G401.6 (cell line): ENCODE results near the gene AGBL3.

Experiments used
- FAIRE-seq: peaks from 2 replicates; lab custom pipeline; 2012; peaks lifted over from hg19 to GRCh38; lab: Jason Lieb, UNC

AGBL3 gene

DNA sequence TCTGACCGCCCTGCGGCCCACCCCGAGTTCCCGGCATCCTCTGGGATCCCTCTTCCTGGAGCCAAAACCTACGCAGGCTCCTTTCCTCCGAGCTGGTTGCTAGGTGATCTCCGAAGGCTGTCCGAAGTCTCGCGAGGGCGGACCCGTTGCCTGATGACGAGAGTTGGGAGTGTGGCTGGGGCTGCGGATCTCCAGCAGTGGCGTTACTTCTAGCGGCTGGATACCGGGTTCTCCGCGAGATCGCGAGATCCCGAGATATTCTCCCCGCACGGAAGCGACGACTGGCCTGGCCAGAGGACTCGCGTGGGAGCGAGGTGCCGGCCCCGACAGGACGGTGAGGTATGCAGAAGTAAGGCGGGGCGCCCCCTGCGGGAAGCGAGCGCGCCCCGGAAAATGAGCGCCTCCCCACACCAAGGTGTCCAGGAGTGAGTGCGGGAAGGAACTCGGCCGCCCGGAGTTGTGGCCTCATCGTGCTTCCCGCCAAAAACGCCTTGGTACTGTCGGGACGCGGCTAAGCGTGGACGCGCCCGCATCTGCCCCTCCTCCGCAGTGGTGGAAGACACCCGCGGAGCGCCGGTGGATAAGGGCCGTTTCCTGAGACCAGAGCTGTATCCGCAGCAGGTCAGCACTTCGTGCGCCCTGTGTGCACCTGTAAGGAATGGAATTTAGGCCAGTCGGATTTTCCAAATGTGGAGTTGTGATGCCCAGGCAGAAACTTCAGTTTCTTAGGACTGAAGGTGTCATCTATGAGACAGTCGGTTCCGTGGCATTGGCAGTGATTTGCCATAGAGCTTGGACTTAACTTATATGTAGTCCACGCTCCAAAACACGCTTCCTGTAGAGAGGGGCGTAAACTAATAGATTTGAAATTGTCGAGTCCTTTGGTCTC, at the start of gene AGBL3:
AGBL3 (plus strand) TSS at position 146 of the 889 bp plus-strand sequence. CDS start 1,426 bp downstream, outside the sequence.
- FAIRE-seq: peak; percentile 76

DNA sequence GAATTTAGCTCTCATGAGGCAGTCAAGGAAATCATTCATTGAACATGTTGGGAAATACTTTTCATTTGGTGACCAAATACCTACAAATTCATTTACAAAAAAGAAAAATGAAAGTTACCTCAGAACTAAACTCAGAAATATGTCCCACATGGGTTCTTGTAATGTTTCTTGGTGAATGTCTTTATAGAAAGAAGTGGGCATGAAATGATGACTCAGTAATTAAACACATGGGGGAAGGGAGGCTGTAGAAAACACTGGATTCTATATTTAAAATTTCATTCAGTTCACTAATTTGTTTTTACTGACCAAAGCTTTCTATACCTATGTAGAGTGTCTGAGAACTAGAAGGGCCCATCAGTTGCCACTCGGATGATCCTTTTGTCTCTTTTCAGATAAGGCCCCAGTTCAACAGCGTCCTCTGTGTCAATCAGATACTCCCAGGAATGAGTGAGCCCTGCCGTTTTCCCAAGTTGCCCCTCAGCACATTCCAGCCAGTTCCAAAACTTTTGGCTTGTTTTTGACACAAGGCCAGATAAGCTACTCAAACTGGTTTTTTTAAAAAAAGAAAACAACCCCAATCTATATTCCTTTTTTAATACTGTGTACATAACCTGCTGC, 49.3 kb upstream of the AGBL3 start:
- no peak for FAIRE-seq

DNA sequence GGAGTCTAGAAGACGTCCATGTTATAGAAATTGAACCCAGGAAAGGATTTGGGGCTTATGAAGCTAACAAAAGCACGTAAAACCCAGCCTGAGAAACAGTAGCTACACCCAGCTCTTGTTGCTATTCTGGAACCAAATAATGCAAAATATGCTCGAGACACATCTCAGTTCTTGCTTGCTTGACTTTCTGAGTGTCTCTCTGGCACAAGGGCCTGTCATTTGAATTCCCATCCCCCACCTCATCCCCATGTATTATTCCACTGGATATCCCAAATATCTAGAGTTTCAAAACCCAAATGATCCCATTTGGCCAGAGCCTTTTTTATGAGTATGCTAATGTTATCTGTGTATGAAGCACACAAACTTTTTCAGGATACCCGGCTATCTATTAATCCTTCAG, 48.2 kb upstream of the AGBL3 start:
- FAIRE-seq: no peak

DNA sequence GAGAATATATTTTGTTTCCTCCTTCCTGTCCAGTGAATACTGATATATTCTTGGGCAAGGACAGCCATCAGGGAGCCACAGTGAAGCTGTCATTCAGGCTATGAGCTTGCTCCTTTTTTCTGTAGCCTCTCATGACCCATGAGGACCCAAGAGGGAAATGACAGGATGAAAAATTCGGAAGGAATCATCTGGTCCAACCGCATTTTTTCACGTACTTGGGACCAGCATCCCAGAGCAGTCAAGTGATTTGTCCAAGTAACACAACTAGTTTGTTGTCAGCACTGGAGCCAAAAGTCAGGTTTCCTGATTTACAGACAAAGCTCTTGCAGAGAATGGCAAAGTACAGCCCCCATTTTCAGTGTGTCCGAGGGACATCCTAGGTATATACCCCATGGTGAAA, 47.2 kb upstream of the AGBL3 start:
- FAIRE-seq: no peak

DNA sequence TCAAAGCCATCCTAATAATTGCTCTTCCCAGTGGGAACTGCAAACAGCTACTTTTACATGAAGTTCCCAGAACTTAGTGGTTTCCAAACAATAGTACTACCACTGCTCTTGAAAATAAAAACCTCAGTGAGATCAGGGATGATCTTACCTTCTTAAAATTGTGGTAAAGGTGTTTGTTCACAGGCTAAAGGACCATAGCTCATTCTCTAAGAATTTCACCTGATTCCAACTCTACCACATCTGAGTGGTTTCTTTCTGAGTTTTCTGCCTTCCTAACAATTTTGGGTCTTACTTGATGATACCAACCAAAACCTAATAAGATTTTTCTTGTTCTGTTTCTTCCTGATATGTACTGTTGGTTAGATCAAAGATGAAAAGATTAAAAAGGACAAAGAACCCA, 45.6 kb upstream of the AGBL3 start:
- FAIRE-seq: no peak

DNA sequence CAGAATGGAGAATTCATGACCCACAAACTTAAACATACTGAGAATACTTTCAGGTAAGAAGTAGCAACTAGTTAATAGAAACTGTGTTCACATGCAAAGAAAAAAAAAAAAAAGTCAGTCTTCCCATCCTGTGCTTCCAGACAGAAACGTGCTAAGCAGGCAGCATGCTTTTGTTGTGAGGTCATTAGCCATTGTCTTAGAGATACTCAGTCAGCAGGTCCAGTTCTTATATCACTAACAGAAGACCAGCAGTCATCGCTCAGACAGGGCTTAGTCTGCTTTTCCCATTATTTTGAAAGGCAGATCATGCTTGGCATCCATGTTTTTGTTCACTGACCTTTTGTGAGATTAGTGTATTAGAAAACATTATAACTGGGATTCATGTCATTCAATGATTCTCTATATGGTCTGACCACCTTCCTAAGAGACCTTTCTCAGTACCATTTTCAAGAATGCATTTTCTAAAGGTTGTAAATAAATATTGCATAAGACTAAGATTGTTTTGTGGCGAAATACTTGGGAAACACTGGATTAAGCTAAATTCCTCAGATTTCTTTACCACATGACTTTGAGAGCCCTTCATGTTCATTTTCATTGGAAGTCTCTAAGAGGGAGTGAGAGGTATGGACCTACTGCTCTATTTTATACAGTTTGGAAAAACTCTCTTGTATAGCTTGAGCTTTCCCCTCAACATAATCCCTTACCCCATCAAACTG, 45.0 kb upstream of the AGBL3 start:
- FAIRE-seq: no peak

DNA sequence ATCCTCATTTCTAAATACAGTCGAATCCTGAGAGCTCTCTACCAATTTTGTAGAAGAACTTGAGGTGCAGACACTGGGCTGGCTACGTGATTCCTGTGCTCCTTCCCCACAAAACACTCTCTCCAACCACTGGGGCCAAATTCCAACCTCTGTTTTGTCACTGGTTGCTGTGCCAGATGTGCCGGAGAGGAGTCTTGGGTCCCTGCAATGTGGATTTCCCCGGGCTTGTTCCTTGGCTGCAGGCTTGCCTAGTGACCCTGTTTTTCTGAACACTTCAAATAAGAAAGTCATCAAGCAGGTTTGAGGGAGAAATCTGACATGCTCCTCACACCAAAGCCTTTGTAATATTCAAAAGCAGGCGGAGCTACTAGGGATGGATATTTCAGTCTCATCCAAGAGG, 44.4 kb upstream of the AGBL3 start:
- FAIRE-seq: no peak

DNA sequence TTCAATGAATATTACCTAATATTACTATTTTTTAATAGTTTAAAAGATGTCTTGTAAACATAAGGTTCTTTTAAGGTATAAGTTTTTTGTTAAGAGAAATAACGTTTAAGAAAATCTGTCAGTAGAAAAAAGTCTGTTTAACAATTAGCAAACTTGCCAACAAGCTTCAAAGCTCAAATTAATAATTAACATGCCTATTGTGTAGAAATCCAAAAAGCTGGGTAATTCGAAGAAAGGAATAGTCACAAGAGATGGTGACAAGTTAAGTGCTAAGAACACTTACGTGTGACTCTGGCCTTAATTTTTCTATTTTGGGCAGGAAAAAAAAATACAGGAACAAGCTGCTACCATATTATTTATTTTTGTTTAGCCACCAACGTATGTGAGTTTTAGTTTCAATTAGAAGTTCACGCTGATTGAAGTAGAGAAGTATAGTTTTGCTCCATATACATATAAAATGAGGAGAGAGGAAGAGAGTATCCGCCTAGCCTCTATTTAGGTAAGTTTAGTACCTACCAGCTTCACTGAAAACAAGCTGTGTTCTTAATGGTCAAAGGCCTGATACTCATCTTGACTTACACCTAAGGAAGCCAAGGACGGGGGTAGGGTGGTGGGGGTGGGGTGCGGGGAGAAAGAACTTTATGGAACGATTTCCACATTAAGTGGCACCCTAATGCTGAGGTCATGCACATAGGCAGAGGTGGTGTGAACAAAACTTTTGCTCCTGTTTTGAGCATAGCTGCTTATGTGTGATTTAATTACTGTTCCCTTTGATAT, 43.4 kb upstream of the AGBL3 start:
- no peak for FAIRE-seq

DNA sequence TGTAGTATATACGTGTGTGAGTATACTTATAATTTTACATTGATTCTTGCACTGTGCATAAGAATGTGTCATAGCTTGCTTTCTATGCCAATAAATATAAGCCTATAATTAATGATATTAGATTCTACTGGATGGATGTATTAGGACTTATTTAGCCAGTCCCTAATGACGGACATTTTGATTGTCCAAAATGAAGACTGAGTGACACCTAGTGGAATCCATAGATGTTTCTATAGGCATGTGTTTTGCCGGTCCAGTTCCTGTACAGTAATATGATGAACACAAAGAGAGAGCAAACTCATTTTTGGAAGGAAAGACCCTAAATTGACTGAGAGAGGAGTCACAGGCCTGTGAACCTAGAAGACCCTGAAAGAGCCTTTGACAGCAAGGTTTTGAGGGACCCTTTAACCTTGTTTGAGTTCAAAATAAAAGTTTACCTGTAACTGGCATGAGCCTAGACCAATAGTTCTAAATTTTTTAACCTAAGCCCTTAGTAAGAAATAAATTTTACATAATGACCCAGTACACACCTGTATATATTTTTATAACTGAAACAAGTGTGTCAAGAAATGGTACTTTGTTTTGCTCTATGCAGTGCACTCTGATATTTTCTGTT, 42.4 kb upstream of the AGBL3 start:
- FAIRE-seq: no peak

DNA sequence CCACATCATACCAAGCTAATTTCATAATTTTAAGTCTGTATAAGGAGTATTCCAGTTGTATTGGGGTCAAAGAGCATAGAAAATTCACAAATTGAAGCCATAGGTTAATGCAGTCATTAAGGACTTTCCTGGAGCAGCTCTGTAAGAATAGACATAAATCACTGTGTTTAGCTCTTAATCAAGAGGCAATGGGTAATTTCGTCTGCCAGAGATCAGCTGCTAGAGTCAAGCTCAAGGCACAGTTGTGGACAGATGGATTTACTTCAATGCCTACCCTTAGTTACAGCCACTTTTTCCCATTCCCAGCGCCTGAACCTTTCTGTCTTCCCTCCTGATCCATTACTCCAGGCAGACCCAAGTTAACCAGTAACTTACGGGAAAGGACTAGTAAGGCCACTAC, 40.6 kb upstream of the AGBL3 start:
- FAIRE-seq: no peak

DNA sequence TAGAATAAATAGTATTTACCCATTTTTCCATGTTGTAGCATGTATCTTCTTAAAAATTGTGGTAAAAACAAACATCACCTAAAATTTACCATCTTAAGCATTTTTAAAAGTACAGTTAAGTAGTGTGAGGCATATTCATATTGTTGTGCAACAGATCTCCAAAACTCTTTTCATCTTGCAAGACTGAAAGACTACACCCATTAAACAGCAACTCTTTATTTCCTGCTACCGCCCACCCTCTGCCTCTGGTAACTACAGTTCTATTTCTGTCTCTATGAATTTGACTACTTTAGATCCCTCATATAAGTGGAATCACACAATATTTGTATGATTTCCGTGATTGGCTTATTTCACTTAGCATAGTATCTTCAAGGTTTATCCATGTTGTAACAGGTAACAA, 40.0 kb upstream of the AGBL3 start:
- FAIRE-seq: no peak

DNA sequence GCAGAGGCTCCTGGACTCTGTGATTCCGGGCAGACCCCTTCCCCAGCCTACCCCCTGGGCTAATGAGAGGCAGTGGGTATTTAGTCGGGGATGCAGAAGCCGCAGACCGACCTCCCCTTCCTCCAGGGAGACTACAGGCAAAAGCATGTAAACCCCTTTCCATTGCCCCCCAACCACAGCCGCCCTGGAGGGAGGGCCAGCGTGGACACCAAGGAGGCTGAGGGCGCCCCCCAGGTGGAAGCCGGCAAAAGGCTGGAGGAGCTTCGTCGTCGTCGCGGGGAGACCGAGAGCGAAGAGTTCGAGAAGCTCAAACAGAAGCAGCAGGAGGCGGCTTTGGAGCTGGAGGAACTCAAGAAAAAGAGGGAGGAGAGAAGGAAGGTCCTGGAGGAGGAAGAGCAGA, 39.0 kb upstream of the AGBL3 start:
- FAIRE-seq: no peak

DNA sequence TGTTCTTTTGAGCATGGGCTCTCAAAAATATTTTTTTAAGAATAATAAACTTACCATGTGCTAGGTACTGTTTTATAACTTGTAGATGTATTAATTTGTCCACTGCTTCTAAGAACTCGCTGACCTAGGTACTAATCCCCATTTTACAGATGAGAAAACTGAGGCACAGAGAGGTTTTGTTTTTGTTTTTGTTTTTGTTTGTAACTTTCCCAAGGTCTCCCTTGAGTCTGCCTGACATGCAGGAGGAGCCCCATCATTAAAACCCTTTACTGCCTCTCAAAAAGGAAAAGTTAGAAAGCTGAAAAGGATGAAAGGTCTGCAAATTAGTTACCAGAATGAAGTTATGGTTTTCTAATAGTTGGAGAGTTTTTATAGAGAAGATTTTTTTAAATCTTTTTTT, 38.5 kb upstream of the AGBL3 start:
- no peak for FAIRE-seq

DNA sequence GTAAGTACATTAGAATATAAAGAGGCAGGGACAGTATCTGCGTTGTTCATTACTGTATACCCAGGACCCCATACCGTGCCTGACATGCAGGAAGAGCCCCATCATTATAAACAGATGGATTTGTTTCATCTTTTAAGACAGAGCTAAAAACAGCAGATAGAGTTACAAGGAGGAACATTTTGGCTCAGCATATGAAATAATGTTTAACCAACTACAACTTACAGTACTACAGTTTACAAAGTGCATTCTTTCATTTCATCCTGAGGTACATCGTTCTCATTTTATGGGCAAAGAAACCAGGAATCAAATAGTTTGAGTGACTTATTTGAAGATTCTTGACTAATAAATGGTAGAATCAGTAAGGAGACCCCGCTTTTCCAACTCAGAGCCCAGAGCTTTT, 38.1 kb upstream of the AGBL3 start:
- no peak for FAIRE-seq

DNA sequence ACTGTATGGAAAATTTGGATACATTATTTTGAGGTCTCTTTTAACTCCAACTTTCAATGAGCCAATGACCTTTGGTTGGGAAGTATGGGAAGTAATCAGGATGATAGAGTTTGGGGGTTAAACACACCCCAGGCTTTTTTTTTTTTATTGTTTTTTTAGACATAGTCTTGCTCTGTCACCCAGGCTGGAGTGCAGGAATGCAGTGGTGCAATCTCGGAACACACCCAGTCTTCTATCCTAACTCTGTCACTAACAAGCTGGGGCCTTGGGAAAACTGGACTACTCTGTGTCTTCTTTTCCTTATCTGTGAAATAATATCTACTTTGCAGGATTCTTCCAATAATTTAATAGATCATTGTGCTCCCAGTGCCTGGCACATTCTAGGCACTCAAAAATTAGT, 37.6 kb upstream of the AGBL3 start:
- no peak for FAIRE-seq

DNA sequence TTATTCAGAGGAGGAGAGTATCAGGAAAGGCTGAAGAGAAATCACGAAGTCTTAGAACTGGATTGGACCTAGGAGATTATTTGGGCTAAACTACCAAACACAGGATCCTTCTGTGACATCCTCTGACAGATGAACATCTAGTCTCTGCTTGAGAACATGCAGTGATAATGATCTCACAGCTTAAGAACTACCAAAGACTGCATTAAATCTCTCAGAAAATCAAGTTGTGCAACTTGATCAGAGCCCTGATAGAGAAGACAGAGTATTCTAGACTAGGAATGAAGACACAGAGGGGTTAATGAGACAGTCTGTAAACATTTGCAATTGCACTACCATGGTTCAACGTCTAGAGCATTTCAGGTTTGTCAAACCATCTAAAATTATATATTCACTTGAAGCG, 37.1 kb upstream of the AGBL3 start:
- no peak for FAIRE-seq

DNA sequence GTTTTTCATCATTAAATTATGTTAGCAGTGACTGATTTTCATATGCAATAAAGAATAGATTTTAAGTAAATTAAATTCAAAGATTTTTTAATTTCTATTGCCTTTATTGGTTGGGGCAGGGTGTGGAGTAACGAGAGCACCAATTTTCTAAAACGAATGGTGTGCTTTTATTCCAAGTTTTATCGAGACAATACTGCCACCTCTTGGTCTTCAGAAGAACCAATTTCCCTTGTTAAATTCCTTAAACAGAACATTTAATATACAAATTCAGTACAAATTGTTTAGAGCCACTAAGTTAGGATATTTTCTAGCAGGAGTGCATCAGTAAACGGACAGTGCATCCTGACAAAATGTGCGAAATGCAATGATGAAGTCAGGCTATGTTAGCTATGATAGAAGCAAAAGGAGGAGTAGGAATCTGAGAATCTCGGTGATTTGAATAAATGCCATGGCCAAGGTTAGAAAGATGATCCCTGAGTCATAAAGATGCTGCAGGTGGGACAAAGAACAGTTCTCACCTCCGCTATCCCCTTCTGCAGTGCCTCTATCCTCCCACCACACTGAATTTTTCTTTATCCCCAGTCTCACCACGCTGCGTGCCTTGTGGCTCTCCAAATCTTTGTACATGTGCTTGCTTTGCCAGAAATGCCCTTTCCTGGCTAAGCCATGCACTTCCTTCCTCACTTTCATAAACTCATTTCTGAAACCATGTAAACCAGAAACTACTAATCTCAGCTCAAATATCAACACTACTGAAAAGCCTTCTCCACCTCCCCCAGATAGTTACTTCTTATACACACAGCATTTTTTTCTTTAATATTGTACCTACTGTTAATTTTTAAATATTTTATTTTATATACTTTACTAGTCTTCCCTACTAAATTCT, 31.9 kb upstream of the AGBL3 start:
- peak; percentile 79 for FAIRE-seq

DNA sequence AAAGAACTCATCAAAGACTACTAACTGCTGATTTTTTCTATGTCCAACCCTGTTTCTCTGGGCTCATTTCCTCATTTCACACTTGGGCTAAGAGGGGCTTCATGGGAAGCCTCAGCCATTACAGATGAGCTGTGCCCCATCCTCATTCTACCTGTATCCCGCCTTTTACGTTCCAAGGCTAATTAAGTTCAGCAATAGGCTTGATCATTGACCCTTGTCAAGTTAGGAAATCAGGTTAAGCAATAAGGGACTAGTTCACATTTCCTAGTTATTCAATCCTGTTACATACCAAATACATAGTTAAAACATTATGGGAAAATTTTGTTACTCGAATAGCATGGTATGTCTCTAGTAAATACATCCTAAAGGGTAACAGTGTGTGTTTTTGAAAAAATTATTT, 29.3 kb upstream of the AGBL3 start:
- no peak for FAIRE-seq

DNA sequence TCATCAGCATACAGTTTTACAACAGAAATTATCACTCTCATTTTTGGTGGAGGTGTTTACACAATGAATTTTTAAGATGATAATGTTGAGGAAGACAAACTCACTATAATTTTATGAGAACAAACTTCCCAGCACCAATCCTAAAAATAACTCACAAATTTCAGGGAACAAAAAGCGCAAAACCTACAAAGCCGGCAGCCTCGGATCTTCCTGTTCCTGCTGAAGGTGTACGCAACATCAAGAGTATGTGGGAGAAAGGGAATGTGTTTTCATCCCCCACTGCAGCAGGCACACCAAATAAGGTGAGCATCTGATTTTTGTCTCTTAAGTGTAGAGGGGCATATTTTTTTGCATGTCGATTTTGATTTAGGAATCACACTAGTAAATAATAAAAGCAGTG, 26.5 kb upstream of the AGBL3 start:
- no peak for FAIRE-seq

DNA sequence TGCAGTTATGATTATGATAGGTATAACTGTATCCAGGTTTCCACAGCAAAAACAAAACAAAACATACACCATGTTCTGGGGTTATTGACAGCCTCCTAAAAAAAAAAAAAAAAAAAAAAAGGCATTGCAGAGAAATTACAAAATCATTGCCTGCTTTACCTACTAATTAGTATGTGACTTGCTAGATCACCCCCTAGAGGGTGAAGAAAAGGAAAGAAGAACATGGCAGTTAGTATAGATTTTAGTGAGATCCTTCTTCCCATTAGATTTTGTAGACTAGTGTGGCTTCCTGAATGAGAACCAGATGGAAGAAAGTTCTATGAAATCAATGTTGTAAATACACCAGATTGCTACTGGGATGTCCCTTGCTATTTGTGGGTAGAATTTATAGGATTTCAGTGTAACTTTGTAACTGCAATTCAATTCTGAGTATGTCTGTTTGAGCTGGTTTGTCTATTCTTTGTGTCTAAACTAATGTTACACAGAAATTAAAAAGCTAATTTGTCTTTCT, 24.0 kb upstream of the AGBL3 start:
- no peak for FAIRE-seq

DNA sequence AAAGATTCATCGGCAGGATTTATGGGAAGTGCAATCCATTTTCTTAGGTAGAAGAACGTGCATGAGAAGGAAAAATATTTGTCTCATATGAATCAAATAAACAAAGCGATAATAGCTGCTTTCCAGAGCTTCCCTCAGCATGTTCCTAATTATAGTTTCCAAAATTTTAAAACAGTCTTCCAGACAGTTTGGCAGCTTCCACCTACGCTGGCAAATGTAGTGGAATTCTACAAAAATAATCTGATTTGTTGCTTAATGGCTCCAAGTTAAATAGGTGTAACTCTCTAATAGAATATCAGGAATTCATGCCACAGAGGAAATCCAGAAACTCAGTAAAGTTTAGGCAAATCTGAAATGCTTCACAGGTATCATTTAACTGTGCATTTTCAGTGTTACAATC, 23.3 kb upstream of the AGBL3 start:
- no peak for FAIRE-seq
